HepG2 (cell line): Measurements from ENCODE around the gene HARS2. TPM values are rescaled to one million over a fixed set of nuclear protein-coding genes. Genes with fewer than 3 reads are reported as not detected.

Experiments
- AGO2 ChIP-seq: fragments of 200-400 bp; formaldehyde crosslinking; optimal IDR thresholded peaks from 2 replicates; pipeline ENCODE3; 2017; ENCODE audit warnings: mild to moderate bottlenecking, low read depth, low read length, moderate library complexity
- CBX1 ChIP-seq: IDR thresholded peaks from one replicate; pipeline ENCODE4 v1.6.1; 2016; ENCODE audit warnings: antibody characterized with exemption, low read depth
- CBX5 ChIP-seq: sonication (generic); formaldehyde crosslinking; IDR thresholded peaks from 2 replicates; pipeline ENCODE4 v1.4.0; 2020; ENCODE audit warnings: missing genetic modification reagents, borderline replicate concordance
- GATAD2A ChIP-seq: IDR thresholded peaks from 2 replicates; pipeline ENCODE4 v1.6.1; 2016
- HHEX ChIP-seq: IDR thresholded peaks from 2 replicates; pipeline ENCODE4 v1.6.1; 2016; ENCODE audit warnings: control low read depth
- JUNB ChIP-seq: sonication (generic); formaldehyde crosslinking; IDR thresholded peaks from 2 replicates; pipeline ENCODE4 v1.8.0; 2022; ENCODE audit warnings: missing genetic modification reagents, mild to moderate bottlenecking, borderline replicate concordance
- PCBP2 ChIP-seq: fragments of 200-400 bp; formaldehyde crosslinking; optimal IDR thresholded peaks from 2 replicates; pipeline ENCODE3; 2018; ENCODE audit warnings: low read length, low read depth; ENCODE audit not compliant: poor library complexity, severe bottlenecking
- PRMT3 ChIP-seq: sonication (generic); formaldehyde crosslinking; IDR thresholded peaks from 2 replicates; pipeline ENCODE4 v1.8.1; 2022; ENCODE audit warnings: low read depth, mild to moderate bottlenecking, moderate library complexity, missing genetic modification reagents, borderline replicate concordance
- RFXAP ChIP-seq: sonication (generic); formaldehyde crosslinking; IDR thresholded peaks from 2 replicates; pipeline ENCODE4 v1.4.0; 2020; ENCODE audit warnings: missing genetic modification reagents, borderline replicate concordance
- TCF12 ChIP-seq, 2 experiments: fragments of 450-650 bp in 1 of 2; sonication (generic) in 1 of 2; formaldehyde crosslinking in 1 of 2; IDR thresholded peaks; 2 replicates each; pipeline versions ENCODE4 v1.6.1 to v1.8.0; 2017 to 2022; ENCODE audit warnings: antibody characterized with exemption in 1 of 2, mild to moderate bottlenecking in 1 of 2, missing genetic modification reagents in 1 of 2, moderate library complexity in 1 of 2
- YEATS2 ChIP-seq: sonication (generic); formaldehyde crosslinking; IDR thresholded peaks from 2 replicates; pipeline ENCODE4 v1.4.0; 2020; ENCODE audit warnings: missing genetic modification reagents, borderline replicate concordance
- ZMYM2 ChIP-seq: sonication (generic); formaldehyde crosslinking; IDR thresholded peaks from 2 replicates; pipeline ENCODE4 v1.8.0; 2022; ENCODE audit warnings: mild to moderate bottlenecking, missing genetic modification reagents
- ZNF207 ChIP-seq: fragments of 450-650 bp; IDR thresholded peaks from 2 replicates; pipeline ENCODE4 v1.6.1; 2016; ENCODE audit warnings: antibody characterized with exemption, borderline replicate concordance
- ZNF256 ChIP-seq: sonication (generic); formaldehyde crosslinking; conservative IDR thresholded peaks from 2 replicates; pipeline ENCODE4 v1.4.0; 2020; ENCODE audit warnings: missing genetic modification reagents
- ZNF382 ChIP-seq: sonication (generic); formaldehyde crosslinking; IDR thresholded peaks from 2 replicates; pipeline ENCODE4 v1.5.0; 2020; ENCODE audit warnings: missing genetic modification reagents, mild to moderate bottlenecking, borderline replicate concordance
- ZNF674 ChIP-seq: sonication (generic); formaldehyde crosslinking; IDR thresholded peaks from 2 replicates; pipeline ENCODE4 v1.5.0; 2020; ENCODE audit warnings: low read depth, mild to moderate bottlenecking, missing genetic modification reagents
- ZNF777 ChIP-seq: sonication (generic); formaldehyde crosslinking; IDR thresholded peaks from 2 replicates; pipeline ENCODE4 v1.4.0; 2020; ENCODE audit warnings: missing genetic modification reagents
- polyA plus RNA-seq, 8 experiments: library from polyadenylated mRNA; depleted of rRNA in 3 of 8; stranded (reverse) in 7 of 8; unstranded in 1 of 8; fragments of >200 nt; fragmentation: Illumina TruSeq in 4 of 8; extraction: Trizol in 4 of 8; gene quantifications; 2 replicates each; pipeline versions ENCODE4 v1.2.1 to v1.2.3, GENCODE V29; 2011 to 2016; ENCODE audit warnings: low read depth in 4 of 8, missing spikeins in 1 of 8, mixed read lengths in 1 of 8; ENCODE audit not compliant: insufficient read depth in 1 of 8
- total RNA-seq, 5 experiments: library from RNA; depleted of rRNA; stranded (reverse); fragments of >200 nt; fragmentation: Illumina TruSeq; extraction: Trizol; gene quantifications; 2 replicates each; pipeline ENCODE4 v1.2.3, GENCODE V29; 2016; ENCODE audit warnings: low read depth in 1 of 5
- TF ChIP-seq, protein P1 (sequence below): sonication (generic); formaldehyde crosslinking; IDR thresholded peaks from 2 replicates; pipeline ENCODE4 v1.8.1; 2023; ENCODE audit warnings: missing genetic modification reagents, mild to moderate bottlenecking, borderline replicate concordance
- TF ChIP-seq, protein P2 (sequence below): fragments of 450-650 bp; IDR thresholded peaks from 2 replicates; pipeline ENCODE4 v1.6.1; 2017
- TF ChIP-seq, protein P3 (sequence below): fragments of 450-650 bp; IDR thresholded peaks from 2 replicates; pipeline ENCODE4 v1.6.1; 2016
- TF ChIP-seq, protein P4 (sequence below): sonication (generic); formaldehyde crosslinking; IDR thresholded peaks from 2 replicates; pipeline ENCODE4 v1.5.0; 2020; ENCODE audit warnings: mild to moderate bottlenecking, missing genetic modification reagents

The HARS2 gene
- total and polyA plus RNA-seq, 2 of the 13 experiments (the other 11 are each of a cell fraction or from before 2014, with no cell fraction given), result 17.9 to 25.8 TPM

DNA sequence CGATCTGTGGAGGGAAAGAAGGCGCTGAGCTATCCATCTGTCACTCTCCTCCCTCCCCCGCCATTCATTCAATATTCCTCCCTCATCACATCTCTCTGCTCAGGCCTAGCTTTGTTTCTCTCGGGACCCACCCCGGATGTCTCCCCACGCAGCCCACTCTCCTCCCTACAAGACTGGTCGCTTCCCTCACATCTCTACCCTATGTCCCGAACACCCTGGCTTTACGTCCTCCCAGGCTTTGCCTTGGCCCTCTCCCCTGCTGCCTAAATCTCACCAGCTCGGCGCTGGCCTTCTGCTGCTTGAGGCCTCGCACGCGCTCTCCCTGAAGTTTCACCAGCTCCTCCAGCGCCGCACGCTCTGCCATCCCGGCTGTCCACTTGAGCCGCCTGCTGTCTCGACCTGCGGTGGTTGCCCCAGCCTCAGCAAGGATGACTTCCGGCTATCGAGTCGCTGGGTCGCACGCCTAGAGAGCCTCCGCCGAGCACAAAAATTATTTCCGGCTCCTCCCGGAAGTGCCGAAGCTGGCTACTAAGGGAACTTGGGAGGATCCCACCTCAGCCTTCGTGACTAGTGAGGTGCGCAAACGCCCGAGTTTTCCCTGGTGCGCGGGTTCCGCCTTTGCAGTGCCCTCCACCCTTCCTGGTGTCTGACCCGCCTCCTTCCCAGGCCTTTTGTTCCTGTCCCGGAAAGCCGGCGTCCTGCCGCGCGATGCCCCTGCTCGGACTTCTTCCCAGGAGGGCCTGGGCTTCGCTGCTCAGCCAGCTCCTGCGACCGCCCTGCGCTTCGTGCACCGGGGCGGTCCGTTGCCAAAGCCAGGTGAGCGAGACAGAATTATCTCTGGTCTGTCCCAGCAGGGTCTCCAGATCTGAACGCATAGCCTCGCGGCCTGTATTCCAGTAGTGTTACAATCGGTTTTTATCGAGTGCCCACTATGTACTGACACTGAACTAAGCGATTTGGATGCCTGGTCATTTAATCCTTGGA, at the start of gene HARS2, which contains the start of gene HARS1 (continued):
- TF ChIP-seq RFXAP (CRISPR knock-in tag), result peak; percentile 80; the same call in 1 of the 2 replicates
- peak; percentile 69 for TF ChIP-seq GATAD2A (CRISPR knock-in tag)
- no peak for TF ChIP-seq HHEX (CRISPR knock-in tag)
- TF ChIP-seq CBX1, result peak; percentile 25
- peak; percentile 38; the same call in 1 of the 2 replicates for TF ChIP-seq ZNF256 (CRISPR knock-in tag)
- TF ChIP-seq CBX5 (CRISPR knock-in tag), result peak; percentile 61; the same call in 1 of the 2 replicates
- TF ChIP-seq, protein P1, sequence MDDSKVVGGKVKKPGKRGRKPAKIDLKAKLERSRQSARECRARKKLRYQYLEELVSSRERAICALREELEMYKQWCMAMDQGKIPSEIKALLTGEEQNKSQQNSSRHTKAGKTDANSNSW (CRISPR knock-in tag), result no peak; the same call in 1 of the 2 replicates
- TF ChIP-seq YEATS2 (CRISPR knock-in tag), result peak; percentile 97
- no peak for TF ChIP-seq ZNF207
- 0 out of 2 replicates have a peak, but pooled peaks have one; percentile 19 for TF ChIP-seq ZMYM2
- TF ChIP-seq ZNF674 (CRISPR knock-in tag), result 0 out of 2 replicates have a peak, but pooled peaks have one; percentile 54
- TF ChIP-seq ZNF382, result no peak
- no peak for TF ChIP-seq TCF12 (IDR thresholded peaks at IDR 0.05)
- TF ChIP-seq TCF12 (CRISPR knock-in tag; IDR thresholded peaks at IDR 0.05), result no peak
- TF ChIP-seq, protein P2, sequence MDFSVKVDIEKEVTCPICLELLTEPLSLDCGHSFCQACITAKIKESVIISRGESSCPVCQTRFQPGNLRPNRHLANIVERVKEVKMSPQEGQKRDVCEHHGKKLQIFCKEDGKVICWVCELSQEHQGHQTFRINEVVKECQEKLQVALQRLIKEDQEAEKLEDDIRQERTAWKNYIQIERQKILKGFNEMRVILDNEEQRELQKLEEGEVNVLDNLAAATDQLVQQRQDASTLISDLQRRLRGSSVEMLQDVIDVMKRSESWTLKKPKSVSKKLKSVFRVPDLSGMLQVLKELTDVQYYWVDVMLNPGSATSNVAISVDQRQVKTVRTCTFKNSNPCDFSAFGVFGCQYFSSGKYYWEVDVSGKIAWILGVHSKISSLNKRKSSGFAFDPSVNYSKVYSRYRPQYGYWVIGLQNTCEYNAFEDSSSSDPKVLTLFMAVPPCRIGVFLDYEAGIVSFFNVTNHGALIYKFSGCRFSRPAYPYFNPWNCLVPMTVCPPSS, result no peak
- peak; percentile 52 for TF ChIP-seq ZNF777 (CRISPR knock-in tag)
- TF ChIP-seq, protein P3, sequence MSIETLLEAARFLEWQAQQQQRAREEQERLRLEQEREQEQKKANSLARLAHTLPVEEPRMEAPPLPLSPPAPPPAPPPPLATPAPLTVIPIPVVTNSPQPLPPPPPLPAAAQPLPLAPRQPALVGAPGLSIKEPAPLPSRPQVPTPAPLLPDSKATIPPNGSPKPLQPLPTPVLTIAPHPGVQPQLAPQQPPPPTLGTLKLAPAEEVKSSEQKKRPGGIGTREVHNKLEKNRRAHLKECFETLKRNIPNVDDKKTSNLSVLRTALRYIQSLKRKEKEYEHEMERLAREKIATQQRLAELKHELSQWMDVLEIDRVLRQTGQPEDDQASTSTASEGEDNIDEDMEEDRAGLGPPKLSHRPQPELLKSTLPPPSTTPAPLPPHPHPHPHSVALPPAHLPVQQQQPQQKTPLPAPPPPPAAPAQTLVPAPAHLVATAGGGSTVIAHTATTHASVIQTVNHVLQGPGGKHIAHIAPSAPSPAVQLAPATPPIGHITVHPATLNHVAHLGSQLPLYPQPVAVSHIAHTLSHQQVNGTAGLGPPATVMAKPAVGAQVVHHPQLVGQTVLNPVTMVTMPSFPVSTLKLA, result peak; percentile 47
- TF ChIP-seq, protein P4, sequence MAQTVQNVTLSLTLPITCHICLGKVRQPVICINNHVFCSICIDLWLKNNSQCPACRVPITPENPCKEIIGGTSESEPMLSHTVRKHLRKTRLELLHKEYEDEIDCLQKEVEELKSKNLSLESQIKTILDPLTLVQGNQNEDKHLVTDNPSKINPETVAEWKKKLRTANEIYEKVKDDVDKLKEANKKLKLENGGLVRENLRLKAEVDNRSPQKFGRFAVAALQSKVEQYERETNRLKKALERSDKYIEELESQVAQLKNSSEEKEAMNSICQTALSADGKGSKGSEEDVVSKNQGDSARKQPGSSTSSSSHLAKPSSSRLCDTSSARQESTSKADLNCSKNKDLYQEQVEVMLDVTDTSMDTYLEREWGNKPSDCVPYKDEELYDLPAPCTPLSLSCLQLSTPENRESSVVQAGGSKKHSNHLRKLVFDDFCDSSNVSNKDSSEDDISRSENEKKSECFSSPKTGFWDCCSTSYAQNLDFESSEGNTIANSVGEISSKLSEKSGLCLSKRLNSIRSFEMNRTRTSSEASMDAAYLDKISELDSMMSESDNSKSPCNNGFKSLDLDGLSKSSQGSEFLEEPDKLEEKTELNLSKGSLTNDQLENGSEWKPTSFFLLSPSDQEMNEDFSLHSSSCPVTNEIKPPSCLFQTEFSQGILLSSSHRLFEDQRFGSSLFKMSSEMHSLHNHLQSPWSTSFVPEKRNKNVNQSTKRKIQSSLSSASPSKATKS (CRISPR knock-in tag), result no peak
- TF ChIP-seq AGO2, result peak; percentile 37
- no peak for TF ChIP-seq PCBP2
- TF ChIP-seq PRMT3 (CRISPR knock-in tag), result no peak
- peak; percentile 55; the same call in 1 of the 2 replicates for TF ChIP-seq JUNB
